ENCODE data around the gene TTN.

DNA sequence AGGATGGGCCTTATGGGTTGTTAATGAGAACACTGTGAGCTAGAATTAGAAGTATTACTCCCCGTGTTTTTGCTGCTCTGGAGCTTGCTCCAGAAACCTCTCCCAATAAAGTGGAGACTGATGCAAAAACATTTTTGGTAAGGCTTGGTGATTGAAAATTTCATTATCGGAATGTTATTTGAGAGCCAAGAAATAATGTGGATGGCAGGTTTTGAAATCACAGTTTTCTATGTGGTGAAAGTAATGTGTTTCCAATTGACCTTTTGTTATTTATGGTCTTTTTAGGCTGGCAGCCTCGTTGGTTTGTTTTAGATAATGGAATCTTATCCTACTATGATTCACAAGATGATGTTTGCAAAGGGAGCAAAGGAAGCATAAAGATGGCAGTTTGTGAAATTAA, 321.9 kb downstream of the TTN start:
- no peak for TF ChIP-seq POLR2AphosphoS5 (IDR thresholded peaks at IDR 0.05; ENCODE audit: low read depth, low read length)
- TF ChIP-seq TAF1 (IDR thresholded peaks at IDR 0.05; ENCODE audit: borderline replicate concordance, low read depth, low read length): no peak
